ENCODE measurements around the gene LMF1.

The LMF1 gene

GRCh38 chr16:853981-854807, 116.6 kb downstream of the LMF1 start:
- Mint-ChIP-seq H3K27me3 (ENCODE audit: low read depth) (no peaks in the 10 kb centered on the region), H3K9me3 (peaks cover 17% of the 10 kb centered on the region), H3K4me1 (ENCODE audit: low read depth) (no peaks in the 10 kb centered on the region), H3K4me3 (no peak overlapping the region), H3K36me3 (ENCODE audit: low read depth) (peaks cover 10% of the 10 kb centered on the region), H3K27ac (no peak overlapping the region)

- Mint-ChIP-seq H3K36me3 (ENCODE audit: low read depth) (peaks cover 10% of the 10 kb centered on the region), H3K9me3 (peaks cover 17% of the 10 kb centered on the region), H3K27me3 (ENCODE audit: low read depth) (no peaks in the 10 kb centered on the region), H3K4me3 (no peak overlapping the region), H3K4me1 (ENCODE audit: low read depth) (no peaks in the 10 kb centered on the region), H3K27ac (no peak overlapping the region)
These were observed 117.5 kb downstream of the LMF1 start for GRCh38 chr16:853306-853705.

DNA sequence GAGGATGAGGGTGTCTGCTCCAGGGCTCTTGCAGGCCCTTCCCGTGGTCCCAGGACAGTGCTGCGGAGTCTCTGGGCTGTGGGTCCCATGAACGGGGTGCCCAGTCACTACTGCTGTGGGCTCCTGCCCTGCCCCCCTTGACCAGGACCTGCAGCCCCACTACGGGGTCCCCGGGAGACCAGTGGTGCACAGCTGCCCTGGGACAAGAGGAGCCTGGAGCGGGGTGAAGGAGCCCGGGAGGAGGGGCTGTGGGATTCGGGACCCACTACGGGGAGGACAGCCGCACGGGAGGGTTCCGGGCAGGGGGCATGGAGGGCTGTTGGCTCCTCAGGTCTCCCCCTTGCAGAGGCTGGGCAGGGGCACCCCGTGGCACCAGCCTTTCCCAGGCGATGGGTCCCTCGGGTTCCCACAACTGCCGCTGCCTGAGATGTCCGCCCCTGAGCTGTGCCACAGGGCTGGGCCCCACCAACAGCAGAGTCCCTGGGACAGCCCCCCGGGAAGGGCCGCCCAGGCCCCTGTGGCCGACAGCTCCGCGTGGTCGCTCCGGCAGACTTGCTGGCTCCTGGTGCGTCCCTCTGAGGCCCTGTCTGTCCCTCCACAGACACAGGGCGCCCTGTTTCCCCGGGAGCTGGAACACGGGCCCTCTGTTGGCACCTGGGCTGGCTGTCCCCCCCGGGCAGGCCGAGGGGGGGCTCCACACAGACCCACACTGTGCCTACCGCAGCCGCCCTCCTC, 118.2 kb downstream of the LMF1 start:
- Mint-ChIP-seq H3K27me3 (ENCODE audit: low read depth) (no peaks in the 10 kb centered on the region), H3K27ac (no peak overlapping the region), H3K9me3 (peaks cover 17% of the 10 kb centered on the region), H3K4me3 (no peak overlapping the region), H3K36me3 (ENCODE audit: low read depth) (peaks cover 10% of the 10 kb centered on the region), H3K4me1 (ENCODE audit: low read depth) (no peaks in the 10 kb centered on the region)

- Mint-ChIP-seq H3K27ac (no peak overlapping the region), H3K9me3 (peaks cover 17% of the 10 kb centered on the region), H3K36me3 (ENCODE audit: low read depth) (peaks cover 10% of the 10 kb centered on the region), H3K4me3 (no peak overlapping the region), H3K4me1 (ENCODE audit: low read depth) (no peaks in the 10 kb centered on the region), H3K27me3 (ENCODE audit: low read depth) (no peaks in the 10 kb centered on the region)
These were observed 118.9 kb downstream of the LMF1 start for GRCh38 chr16:851871-852270.

DNA sequence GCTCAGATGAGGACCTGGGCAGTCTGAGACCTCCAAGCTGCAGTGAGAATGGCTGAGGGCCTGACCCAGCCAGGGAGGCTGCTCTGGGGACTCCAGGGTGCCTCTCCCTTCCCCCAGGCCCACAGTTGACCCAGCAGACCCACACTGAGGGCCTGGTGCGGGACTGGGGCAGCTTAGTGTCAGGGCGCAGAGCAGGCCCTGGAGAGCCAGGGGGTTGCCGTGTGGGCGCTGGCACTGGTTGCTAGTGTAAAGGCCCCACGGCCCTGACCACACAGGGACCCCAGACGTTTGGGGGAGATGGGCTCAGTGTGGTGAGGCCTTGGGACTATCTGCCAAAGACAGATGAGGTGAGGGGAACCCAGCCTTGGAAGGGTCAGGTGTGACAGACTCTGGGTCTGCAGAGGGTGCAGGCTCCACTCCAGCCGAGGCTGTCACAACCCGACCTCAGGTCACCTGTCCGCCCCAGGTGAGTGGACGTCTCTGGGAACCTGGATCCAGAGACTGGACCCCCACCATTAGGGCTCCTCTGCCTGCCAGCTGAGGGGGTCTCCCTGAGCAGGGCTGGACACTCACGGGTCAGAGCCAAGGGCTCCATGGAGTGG, 119.5 kb downstream of the LMF1 start:
- Mint-ChIP-seq H3K9me3 (peaks cover 18% of the 10 kb centered on the region), H3K27me3 (ENCODE audit: low read depth) (no peaks in the 10 kb centered on the region), H3K4me3 (no peak overlapping the region), H3K4me1 (ENCODE audit: low read depth) (no peaks in the 10 kb centered on the region), H3K36me3 (ENCODE audit: low read depth) (peaks cover 10% of the 10 kb centered on the region), H3K27ac (no peak overlapping the region)

DNA sequence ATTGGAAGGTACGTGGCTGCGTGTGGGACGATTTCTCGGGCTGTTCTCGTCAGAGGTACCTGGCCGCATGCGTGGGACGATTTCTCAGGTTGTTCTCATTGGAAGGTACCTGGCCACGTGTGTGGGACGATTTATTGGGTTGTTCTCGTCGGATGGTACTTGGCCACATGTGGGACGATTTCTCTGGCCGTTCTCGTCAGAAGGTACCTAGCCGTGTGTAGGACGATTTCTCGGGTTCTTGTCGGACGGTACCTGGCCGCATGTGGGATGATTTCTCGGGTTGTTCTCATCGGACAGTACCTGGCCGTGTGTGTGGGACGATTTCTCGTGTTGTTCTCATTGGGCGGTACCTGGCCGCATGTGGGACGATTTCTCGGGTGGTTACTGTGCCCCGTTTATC, 120.1 kb downstream of the LMF1 start:
- Mint-ChIP-seq H3K27me3 (ENCODE audit: low read depth) (no peaks in the 10 kb centered on the region), H3K4me3 (no peak overlapping the region), H3K9me3 (peaks cover 21% of the 10 kb centered on the region), H3K27ac (no peak overlapping the region), H3K4me1 (ENCODE audit: low read depth) (no peaks in the 10 kb centered on the region), H3K36me3 (ENCODE audit: low read depth) (peaks cover 10% of the 10 kb centered on the region)

DNA sequence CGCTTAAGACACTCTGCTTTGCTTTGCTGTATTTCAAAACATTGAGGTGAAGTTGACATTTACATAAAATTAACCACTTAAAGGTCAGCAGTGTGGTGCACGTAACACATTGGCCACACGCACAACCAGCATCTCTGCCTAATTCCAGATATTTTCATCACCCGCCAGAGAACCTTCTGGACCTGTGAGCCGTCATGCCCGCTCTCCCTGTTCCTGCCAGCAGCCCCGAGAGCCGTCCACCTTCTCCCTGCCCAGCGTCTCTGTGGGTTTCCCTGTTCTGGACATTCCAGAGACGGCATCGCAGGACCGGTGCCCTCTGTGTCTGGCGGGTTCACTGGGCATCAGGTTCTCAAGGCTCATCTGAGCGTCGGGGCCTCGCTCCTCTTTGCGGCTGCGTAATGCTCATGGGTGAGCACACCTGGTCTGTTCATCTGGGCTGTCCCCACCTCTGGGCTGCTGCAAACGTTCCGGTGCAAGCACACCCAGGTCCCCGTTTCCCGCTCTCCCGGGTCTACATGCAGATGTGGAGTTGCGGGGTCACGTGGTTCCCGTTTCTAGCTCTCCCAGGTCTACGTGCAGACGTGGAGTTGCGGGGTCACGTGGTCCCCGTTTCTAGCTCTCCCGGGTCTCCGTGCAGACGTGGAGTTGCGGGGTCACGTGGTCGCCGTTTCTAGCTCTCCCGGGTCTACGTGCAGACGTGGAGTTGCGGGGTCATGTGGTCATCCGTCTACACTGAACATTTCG, 122.1 kb downstream of the LMF1 start:
- Mint-ChIP-seq H3K9me3 (peaks cover 21% of the 10 kb centered on the region), H3K27ac (no peak overlapping the region), H3K36me3 (ENCODE audit: low read depth) (peaks cover 10% of the 10 kb centered on the region), H3K4me3 (no peak overlapping the region), H3K4me1 (ENCODE audit: low read depth) (no peaks in the 10 kb centered on the region), H3K27me3 (ENCODE audit: low read depth) (no peaks in the 10 kb centered on the region)

- peaks cover 21% of the 10 kb centered on the region for H3K9me3 Mint-ChIP-seq
- H3K27ac Mint-ChIP-seq, result no peak overlapping the region
- H3K4me3 Mint-ChIP-seq, result no peak overlapping the region
- H3K4me1 Mint-ChIP-seq (ENCODE audit: low read depth), result no peaks in the 10 kb centered on the region
- no peaks in the 10 kb centered on the region for H3K27me3 Mint-ChIP-seq (ENCODE audit: low read depth)
- peaks cover 8% of the 10 kb centered on the region for H3K36me3 Mint-ChIP-seq (ENCODE audit: low read depth)
These were observed 122.9 kb downstream of the LMF1 start for GRCh38 chr16:847681-848445.

DNA sequence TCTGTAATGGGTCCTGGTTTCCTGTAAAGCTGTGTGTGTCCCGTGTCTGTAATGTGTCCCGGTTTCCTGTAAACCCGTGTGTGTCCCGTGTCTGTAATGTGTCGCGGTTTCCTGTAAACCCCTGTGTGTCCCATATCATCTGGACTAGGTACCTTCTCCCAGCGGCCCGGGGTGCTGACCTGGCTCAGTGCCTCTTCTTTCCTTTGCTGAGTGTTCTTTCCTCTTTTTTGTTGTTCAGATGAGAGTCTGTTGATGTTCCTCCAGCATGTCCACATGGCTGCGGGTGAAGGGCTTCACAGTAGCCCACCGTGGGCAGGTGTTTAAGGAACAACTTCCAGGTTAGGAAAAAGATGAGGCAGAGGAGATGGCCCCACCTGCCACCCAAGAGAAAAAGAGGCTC, 123.6 kb downstream of the LMF1 start:
- H3K27me3 Mint-ChIP-seq (ENCODE audit: low read depth), result no peaks in the 10 kb centered on the region
- H3K4me1 Mint-ChIP-seq (ENCODE audit: low read depth), result no peaks in the 10 kb centered on the region
- peaks cover 8% of the 10 kb centered on the region for H3K36me3 Mint-ChIP-seq (ENCODE audit: low read depth)
- H3K9me3 Mint-ChIP-seq, result peaks cover 21% of the 10 kb centered on the region
- no peak overlapping the region for H3K4me3 Mint-ChIP-seq
- no peak overlapping the region for H3K27ac Mint-ChIP-seq

DNA sequence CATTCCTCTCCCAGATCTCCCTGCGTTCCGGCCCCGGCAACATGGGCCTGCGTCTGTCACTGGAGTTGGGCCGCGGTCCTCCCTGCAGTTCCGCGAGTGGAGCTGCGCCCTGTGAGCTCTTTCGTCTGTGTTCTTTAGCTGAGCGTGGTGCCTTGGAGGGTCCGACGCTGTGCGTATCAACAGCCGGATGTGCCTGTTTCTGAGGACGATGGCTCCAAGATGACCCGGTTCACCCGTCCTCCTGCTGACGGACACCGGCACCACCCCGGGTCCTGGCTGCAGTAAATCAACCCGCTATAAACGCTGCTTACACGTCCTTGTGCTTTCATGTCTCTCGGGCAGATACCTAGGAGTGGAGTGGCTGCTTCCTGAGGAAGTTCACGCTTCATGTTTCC, 125.4 kb downstream of the LMF1 start:
- Mint-ChIP-seq H3K27me3 (ENCODE audit: low read depth) (no peaks in the 10 kb centered on the region), H3K36me3 (ENCODE audit: low read depth) (peaks cover 6% of the 10 kb centered on the region), H3K4me1 (ENCODE audit: low read depth) (no peaks in the 10 kb centered on the region), H3K9me3 (peaks cover 11% of the 10 kb centered on the region), H3K27ac (no peak overlapping the region), H3K4me3 (no peak overlapping the region)

GRCh38 chr16:844638-845350, 126.0 kb downstream of the LMF1 start:
- H3K4me1 Mint-ChIP-seq (ENCODE audit: low read depth), result no peaks in the 10 kb centered on the region
- peaks cover under 1% of the 10 kb centered on the region for H3K36me3 Mint-ChIP-seq (ENCODE audit: low read depth)
- H3K27me3 Mint-ChIP-seq (ENCODE audit: low read depth), result no peaks in the 10 kb centered on the region
- no peak overlapping the region for H3K27ac Mint-ChIP-seq
- no peak overlapping the region for H3K4me3 Mint-ChIP-seq
- peaks cover 6% of the 10 kb centered on the region for H3K9me3 Mint-ChIP-seq

- Mint-ChIP-seq H3K9me3 (peaks cover 4% of the 10 kb centered on the region), H3K27ac (no peak overlapping the region), H3K36me3 (ENCODE audit: low read depth) (no peaks in the 10 kb centered on the region), H3K27me3 (ENCODE audit: low read depth) (no peaks in the 10 kb centered on the region), H3K4me1 (ENCODE audit: low read depth) (no peaks in the 10 kb centered on the region), H3K4me3 (no peak overlapping the region)
These were observed 127.0 kb downstream of the LMF1 start for GRCh38 chr16:843771-844170.

DNA sequence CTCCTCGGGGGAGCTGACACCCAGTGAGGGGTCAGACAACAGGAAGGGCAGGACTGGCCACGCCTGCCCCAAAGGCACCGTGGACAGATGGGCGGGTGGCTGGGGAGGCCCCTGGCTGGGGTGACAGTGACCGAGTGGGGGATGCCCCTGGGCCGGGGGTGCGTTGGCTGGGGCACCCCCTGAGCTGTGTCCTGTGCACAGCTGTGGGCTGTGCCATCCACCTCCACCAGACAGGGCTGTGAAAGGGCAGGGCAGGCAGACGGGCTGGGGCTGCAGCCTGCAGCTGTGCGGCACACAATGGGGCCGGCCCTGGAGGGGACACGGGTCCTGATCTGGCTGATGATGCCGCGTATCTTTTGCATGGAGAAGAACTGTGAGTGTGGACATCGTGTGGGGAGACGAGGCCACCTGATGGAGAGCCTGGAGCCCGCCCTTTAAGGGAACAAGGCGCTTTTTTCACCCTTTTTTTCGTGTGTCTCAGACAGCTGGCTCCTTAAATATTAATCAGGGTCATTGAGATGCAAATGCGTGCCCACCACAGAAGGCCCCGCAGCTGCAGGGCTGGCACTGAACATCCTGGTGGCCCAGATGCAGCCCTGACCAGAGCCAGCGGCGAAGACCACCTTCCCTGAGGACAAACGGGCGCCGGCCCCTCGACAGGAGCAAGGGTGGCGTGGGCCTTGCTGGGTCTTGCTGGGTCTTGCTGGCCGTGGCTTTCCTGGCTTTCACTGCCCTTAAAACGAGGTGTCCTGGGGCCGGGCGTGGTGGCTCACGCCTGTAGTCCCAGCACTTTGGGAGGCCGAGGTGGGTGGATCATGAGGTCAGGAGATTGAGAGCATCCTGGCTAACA, 127.8 kb downstream of the LMF1 start:
- H3K4me3 Mint-ChIP-seq, result no peak overlapping the region
- no peaks in the 10 kb centered on the region for H3K36me3 Mint-ChIP-seq (ENCODE audit: low read depth)
- H3K4me1 Mint-ChIP-seq (ENCODE audit: low read depth), result no peaks in the 10 kb centered on the region
- H3K9me3 Mint-ChIP-seq, result peaks cover 4% of the 10 kb centered on the region
- H3K27ac Mint-ChIP-seq, result no peak overlapping the region
- H3K27me3 Mint-ChIP-seq (ENCODE audit: low read depth), result no peaks in the 10 kb centered on the region
